Renal cortical epithelial cell (primary cell): ENCODE results near the gene FGF21. TPM values are rescaled to one million over a fixed set of nuclear protein-coding genes. Genes with fewer than 3 reads are reported as not detected.
"Not testable (repeated sequence)": the region's sequence is repeated elsewhere in the genome, so short reads cannot be mapped to it uniquely, and the experiment has no call there.

Experiments
- DNase-seq: peaks from one replicate; pipeline ENCODE4 v3.0.0-alpha.2; 2011; ENCODE audit warnings: low read depth
- total RNA-seq: library from RNA; depleted of rRNA; stranded (reverse); fragments of >200 nt; gene quantifications from 2 replicates; pipeline ENCODE4 v1.2.3, GENCODE V29; 2014

Gene FGF21
- total RNA-seq, 1 donor from 2014 or later: not detected

- DNase-seq: no peak
Observed at GRCh38 chr19:48751845-48752495, 3.4 kb upstream of the FGF21 start.

GRCh38 chr19:48752496-48753365 lies 2.6 kb upstream of the FGF21 start, which contains the start of gene FUT1:
FUT1 (minus strand) TSS chr19:48752641; CDS start chr19:48751281, 1,360 bp downstream.
- DNase-seq: no peak

- DNase-seq: no peak
Observed at GRCh38 chr19:48755787-48756186, 463 bp downstream of the FGF21 start.

- DNase-seq: no peak
Observed at GRCh38 chr19:48756212-48756611, 888 bp downstream of the FGF21 start.

GRCh38 chr19:48756686-48757085 lies 1.4 kb downstream of the FGF21 start:
- DNase-seq: no peak

GRCh38 chr19:48757089-48757675 lies 1.9 kb downstream of the FGF21 start:
- no peak for DNase-seq

- DNase-seq: no peak
Observed at GRCh38 chr19:48757741-48758144, 2.4 kb downstream of the FGF21 start.

- DNase-seq: no peak
Observed at GRCh38 chr19:48760504-48761205, 5.3 kb downstream of the FGF21 start.

- not testable (repeated sequence) for DNase-seq
Observed at GRCh38 chr19:48765816-48766215, 10.5 kb downstream of the FGF21 start.

- DNase-seq: not testable (repeated sequence)
Observed at GRCh38 chr19:48768171-48768753, 12.9 kb downstream of the FGF21 start.

- DNase-seq: peak; percentile 67
Observed at GRCh38 chr19:48768994-48769713, 13.8 kb downstream of the FGF21 start.

GRCh38 chr19:48770266-48770665 lies 14.9 kb downstream of the FGF21 start:
- no peak for DNase-seq

GRCh38 chr19:48770734-48771472 lies 15.6 kb downstream of the FGF21 start:
- no peak for DNase-seq

GRCh38 chr19:48772503-48772953 lies 17.2 kb downstream of the FGF21 start:
- peak; percentile 19 for DNase-seq

GRCh38 chr19:48777139-48777538 lies 21.8 kb downstream of the FGF21 start:
- no peak for DNase-seq

- no peak for DNase-seq
Observed at GRCh38 chr19:48777720-48778119, 22.4 kb downstream of the FGF21 start.

- DNase-seq: no peak
Observed at GRCh38 chr19:48779636-48780035, 24.3 kb downstream of the FGF21 start.

- peak; percentile 69 for DNase-seq
Observed at GRCh38 chr19:48780631-48781391, 25.5 kb downstream of the FGF21 start.

GRCh38 chr19:48784527-48784926 lies 29.2 kb downstream of the FGF21 start:
- DNase-seq: no peak
